OCI-LY3 (cell line): ENCODE data around the gene SRC.
A peak's percentile ranks its signal among the peaks of the same experiment; 100 is the strongest.

Source experiments
- H2AFZ ChIP-seq: fragments of 200-600, 300-600 bp; shearing (Covaris generic); 2 replicates; pipeline ENCODE4 v1.6.0; 2014; ENCODE audit warnings: antibody characterized with exemption, low read depth, low read length
- H3K27ac ChIP-seq: fragments of 200-600, 300-600 bp; sonication (generic); 2 replicates; pipeline ENCODE4 v1.5.1; 2014; ENCODE audit warnings: mild to moderate bottlenecking, low read length, moderate library complexity, mixed read lengths
- H3K27me3 ChIP-seq: fragments of 200-600, 300-600 bp; sonication (generic); 2 replicates; pipeline ENCODE4 v1.6.1; 2014; ENCODE audit warnings: low read depth, low read length, mixed read lengths
- H3K36me3 ChIP-seq: fragments of 200-600, 300-600 bp; sonication (generic); replicated peaks from 2 replicates; pipeline ENCODE3; 2014; ENCODE audit warnings: low read depth, low read length, mixed read lengths
- H3K4me1 ChIP-seq: fragments of 300-600, 200-600 bp; sonication (generic); 2 replicates; pipeline ENCODE4 v1.6.1; 2014; ENCODE audit warnings: low read length, mixed read lengths
- H3K4me2 ChIP-seq: fragments of 200-600, 300-600 bp; sonication (generic); 2 replicates; pipeline ENCODE4 v1.6.1; 2014; ENCODE audit warnings: low read length, mixed read lengths
- H3K4me3 ChIP-seq: fragments of 300-600, 200-600 bp; sonication (generic); 2 replicates; pipeline ENCODE4 v1.5.1; 2014; ENCODE audit warnings: antibody characterized with exemption, mild to moderate bottlenecking, low read length, moderate library complexity
- H3K79me2 ChIP-seq: fragments of 300-600, 200-600 bp; shearing (Covaris generic); 2 replicates; pipeline ENCODE4 v1.6.1; 2014; ENCODE audit warnings: mild to moderate bottlenecking, low read length, mixed read lengths
- H3K9ac ChIP-seq: fragments of 300-600, 200-600 bp; shearing (Covaris generic); 2 replicates; pipeline ENCODE4 v1.6.0; 2014; ENCODE audit warnings: mild to moderate bottlenecking, low read length, moderate library complexity
- H3K9me3 ChIP-seq: fragments of 200-600, 300-600 bp; shearing (Covaris generic); 2 replicates; pipeline ENCODE4 v1.6.1; 2014; ENCODE audit warnings: low read length, mixed read lengths; ENCODE audit not compliant: insufficient read depth
- H4K20me1 ChIP-seq: fragments of 200-600, 300-600 bp; sonication (generic); 2 replicates; pipeline ENCODE4 v1.6.1; 2016; ENCODE audit warnings: low read length, mixed read lengths; ENCODE audit not compliant: insufficient read depth
- EZH2phosphoT487 ChIP-seq: fragments of 200-600 bp; shearing (Covaris generic); IDR thresholded peaks from 2 replicates; pipeline ENCODE4 v1.6.1; 2018; ENCODE audit warnings: antibody characterized with exemption, mixed run types, low read depth
- TF ChIP-seq, protein P1 (sequence below): fragments of 200-600, 300-600 bp; sonication (generic); IDR thresholded peaks from 2 replicates; pipeline ENCODE4 v1.5.1; 2014; ENCODE audit warnings: antibody characterized with exemption, low read length, low read depth

The SRC gene

GRCh38 chr20:37395921-37396415 lies 50.0 kb downstream of the SRC start:
- TF ChIP-seq EZH2phosphoT487: no peak
- TF ChIP-seq, protein P1, sequence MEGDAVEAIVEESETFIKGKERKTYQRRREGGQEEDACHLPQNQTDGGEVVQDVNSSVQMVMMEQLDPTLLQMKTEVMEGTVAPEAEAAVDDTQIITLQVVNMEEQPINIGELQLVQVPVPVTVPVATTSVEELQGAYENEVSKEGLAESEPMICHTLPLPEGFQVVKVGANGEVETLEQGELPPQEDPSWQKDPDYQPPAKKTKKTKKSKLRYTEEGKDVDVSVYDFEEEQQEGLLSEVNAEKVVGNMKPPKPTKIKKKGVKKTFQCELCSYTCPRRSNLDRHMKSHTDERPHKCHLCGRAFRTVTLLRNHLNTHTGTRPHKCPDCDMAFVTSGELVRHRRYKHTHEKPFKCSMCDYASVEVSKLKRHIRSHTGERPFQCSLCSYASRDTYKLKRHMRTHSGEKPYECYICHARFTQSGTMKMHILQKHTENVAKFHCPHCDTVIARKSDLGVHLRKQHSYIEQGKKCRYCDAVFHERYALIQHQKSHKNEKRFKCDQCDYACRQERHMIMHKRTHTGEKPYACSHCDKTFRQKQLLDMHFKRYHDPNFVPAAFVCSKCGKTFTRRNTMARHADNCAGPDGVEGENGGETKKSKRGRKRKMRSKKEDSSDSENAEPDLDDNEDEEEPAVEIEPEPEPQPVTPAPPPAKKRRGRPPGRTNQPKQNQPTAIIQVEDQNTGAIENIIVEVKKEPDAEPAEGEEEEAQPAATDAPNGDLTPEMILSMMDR: no peak
- H3K4me1 ChIP-seq: peaks cover 16% of the 10 kb centered on the region
- no peaks in the 10 kb centered on the region for H3K79me2 ChIP-seq
- peaks cover 71% of the 10 kb centered on the region for H3K36me3 ChIP-seq
- no peaks in the 10 kb centered on the region for H3K27me3 ChIP-seq
- no peak overlapping the region for H2AFZ ChIP-seq
- H3K9me3 ChIP-seq: no peaks in the 10 kb centered on the region
- peaks cover 8% of the 10 kb centered on the region; the same call in 1 of the 2 replicates for H4K20me1 ChIP-seq
- H3K27ac ChIP-seq: no peak overlapping the region
- no peak overlapping the region for H3K4me2 ChIP-seq
- no peak overlapping the region for H3K4me3 ChIP-seq
- no peak overlapping the region for H3K9ac ChIP-seq

- peaks cover 16% of the 10 kb centered on the region for H3K4me1 ChIP-seq
- H3K27ac ChIP-seq: no peak overlapping the region
These were observed 50.6 kb downstream of the SRC start for GRCh38 chr20:37396416-37397075.

DNA sequence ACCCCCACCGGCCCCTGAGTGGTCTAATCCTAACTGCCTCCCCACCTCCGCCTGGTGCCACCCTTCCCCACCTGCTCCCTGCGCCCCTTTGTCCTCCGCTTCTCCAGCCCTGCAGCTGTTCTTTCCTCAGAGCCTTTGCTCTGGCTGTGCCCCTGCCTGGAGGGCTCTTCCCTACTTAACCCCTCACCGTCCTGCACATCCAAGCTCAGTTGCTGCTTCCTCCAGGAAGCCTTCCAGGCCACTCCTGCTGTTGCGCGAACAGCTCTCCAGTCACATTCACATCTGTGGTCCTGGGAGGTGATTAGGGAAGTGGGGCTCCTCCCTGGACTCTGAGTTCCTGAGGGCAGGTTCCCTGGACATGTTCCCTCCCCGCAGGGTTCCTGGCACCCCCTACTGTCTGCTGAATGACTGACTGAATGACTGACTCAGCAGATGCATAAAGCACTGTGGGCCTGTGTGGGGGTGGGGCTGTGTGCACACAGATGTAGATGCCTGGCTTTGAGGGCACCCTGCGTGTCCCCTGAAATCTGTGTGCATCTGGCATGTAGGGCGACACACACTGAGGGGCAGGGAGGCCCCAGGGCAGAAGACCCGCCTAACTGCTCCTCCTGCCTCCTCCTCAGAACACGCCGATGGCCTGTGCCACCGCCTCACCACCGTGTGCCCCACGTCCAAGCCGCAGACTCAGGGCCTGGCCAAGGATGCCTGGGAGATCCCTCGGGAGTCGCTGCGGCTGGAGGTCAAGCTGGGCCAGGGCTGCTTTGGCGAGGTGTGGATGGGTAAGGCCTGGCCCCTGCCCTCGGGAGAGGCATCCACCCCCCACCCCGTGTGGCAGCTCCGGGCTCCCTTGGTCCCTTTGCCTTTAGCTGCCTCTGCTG lies 51.4 kb downstream of the SRC start:
- no peaks in the 10 kb centered on the region for H3K9me3 ChIP-seq
- H3K36me3 ChIP-seq: peaks cover 78% of the 10 kb centered on the region
- peaks cover 16% of the 10 kb centered on the region for H3K4me1 ChIP-seq
- no peak overlapping the region for H2AFZ ChIP-seq
- H3K4me3 ChIP-seq: no peak overlapping the region
- TF ChIP-seq, protein P1: peak; percentile 27
- no peak for TF ChIP-seq EZH2phosphoT487
- no peak overlapping the region for H3K9ac ChIP-seq
- no peak overlapping the region for H3K4me2 ChIP-seq
- no peak overlapping the region for H3K27ac ChIP-seq
- peaks cover 8% of the 10 kb centered on the region; the same call in 1 of the 2 replicates for H4K20me1 ChIP-seq
- no peaks in the 10 kb centered on the region for H3K79me2 ChIP-seq
- H3K27me3 ChIP-seq: no peaks in the 10 kb centered on the region

More at GRCh38 chr20:37396416-37397075, 50.6 kb downstream of the SRC start:
- Histone ChIP-seq H3K27me3 (no peaks in the 10 kb centered on the region), H3K9me3 (no peaks in the 10 kb centered on the region), H3K4me3 (no peak overlapping the region), H4K20me1 (peaks cover 8% of the 10 kb centered on the region; the same call in 1 of the 2 replicates), H3K9ac (no peak overlapping the region), H3K79me2 (no peaks in the 10 kb centered on the region), H3K4me2 (no peak overlapping the region), H2AFZ (no peak overlapping the region), H3K36me3 (peaks cover 76% of the 10 kb centered on the region)
- TF ChIP-seq, protein P1: no peak
- no peak for TF ChIP-seq EZH2phosphoT487
